ENCODE results near the gene SEMA6A. TPM values are rescaled to one million over a fixed set of nuclear protein-coding genes. Genes with fewer than 3 reads are reported as not detected.

SEMA6A gene
- polyA plus RNA-seq, 1 of the 3 experiments (the other 2 are of a cell fraction) = 0.18 TPM

GRCh38 chr5:116559673-116560164 is 14.9 kb downstream of the SEMA6A start:
- H3K9ac ChIP-seq = no peak overlapping the region
- TF ChIP-seq GATA2 (CRISPR knock-in tag; IDR thresholded peaks at IDR 0.05) = no peak
- TF ChIP-seq RXRA (IDR thresholded peaks at IDR 0.05; ENCODE audit: borderline replicate concordance, low read depth) = no peak
- TF ChIP-seq TEAD4 (IDR thresholded peaks at IDR 0.05; ENCODE audit: borderline replicate concordance, insufficient read depth) = no peak
- TF ChIP-seq PBX3 (IDR thresholded peaks at IDR 0.05) = no peak
- TF ChIP-seq, protein P1, sequence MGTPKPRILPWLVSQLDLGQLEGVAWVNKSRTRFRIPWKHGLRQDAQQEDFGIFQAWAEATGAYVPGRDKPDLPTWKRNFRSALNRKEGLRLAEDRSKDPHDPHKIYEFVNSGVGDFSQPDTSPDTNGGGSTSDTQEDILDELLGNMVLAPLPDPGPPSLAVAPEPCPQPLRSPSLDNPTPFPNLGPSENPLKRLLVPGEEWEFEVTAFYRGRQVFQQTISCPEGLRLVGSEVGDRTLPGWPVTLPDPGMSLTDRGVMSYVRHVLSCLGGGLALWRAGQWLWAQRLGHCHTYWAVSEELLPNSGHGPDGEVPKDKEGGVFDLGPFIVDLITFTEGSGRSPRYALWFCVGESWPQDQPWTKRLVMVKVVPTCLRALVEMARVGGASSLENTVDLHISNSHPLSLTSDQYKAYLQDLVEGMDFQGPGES (IDR thresholded peaks at IDR 0.05; ENCODE audit: low read depth, low read length) = no peak
- no peak for TF ChIP-seq USF2 (IDR thresholded peaks at IDR 0.05; ENCODE audit: borderline replicate concordance, low read depth, low read length)
- no peak for TF ChIP-seq CHD2 (IDR thresholded peaks at IDR 0.05; ENCODE audit: low read length, partially characterized antibody)
- no peak for TF ChIP-seq CTCF (IDR thresholded peaks at IDR 0.05)
- no peak for TF ChIP-seq ELF1 (IDR thresholded peaks at IDR 0.05)
- TF ChIP-seq EZH2phosphoT487 (IDR thresholded peaks at IDR 0.05; ENCODE audit: borderline replicate concordance, low read depth) = no peak
- no peak for TF ChIP-seq JUND (IDR thresholded peaks at IDR 0.05)
- TF ChIP-seq, protein P2, sequence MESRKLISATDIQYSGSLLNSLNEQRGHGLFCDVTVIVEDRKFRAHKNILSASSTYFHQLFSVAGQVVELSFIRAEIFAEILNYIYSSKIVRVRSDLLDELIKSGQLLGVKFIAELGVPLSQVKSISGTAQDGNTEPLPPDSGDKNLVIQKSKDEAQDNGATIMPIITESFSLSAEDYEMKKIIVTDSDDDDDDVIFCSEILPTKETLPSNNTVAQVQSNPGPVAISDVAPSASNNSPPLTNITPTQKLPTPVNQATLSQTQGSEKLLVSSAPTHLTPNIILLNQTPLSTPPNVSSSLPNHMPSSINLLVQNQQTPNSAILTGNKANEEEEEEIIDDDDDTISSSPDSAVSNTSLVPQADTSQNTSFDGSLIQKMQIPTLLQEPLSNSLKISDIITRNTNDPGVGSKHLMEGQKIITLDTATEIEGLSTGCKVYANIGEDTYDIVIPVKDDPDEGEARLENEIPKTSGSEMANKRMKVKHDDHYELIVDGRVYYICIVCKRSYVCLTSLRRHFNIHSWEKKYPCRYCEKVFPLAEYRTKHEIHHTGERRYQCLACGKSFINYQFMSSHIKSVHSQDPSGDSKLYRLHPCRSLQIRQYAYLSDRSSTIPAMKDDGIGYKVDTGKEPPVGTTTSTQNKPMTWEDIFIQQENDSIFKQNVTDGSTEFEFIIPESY (IDR thresholded peaks at IDR 0.05; ENCODE audit: borderline replicate concordance, low read depth) = no peak
- TF ChIP-seq REST (IDR thresholded peaks at IDR 0.05; ENCODE audit: low read depth, low read length) = no peak
- TF ChIP-seq FOXJ3 (CRISPR knock-in tag; IDR thresholded peaks at IDR 0.05) = no peak
- TF ChIP-seq RAD21 (IDR thresholded peaks at IDR 0.05; ENCODE audit: low read length) = no peak
- TF ChIP-seq POLR2AphosphoS5 (IDR thresholded peaks at IDR 0.05; ENCODE audit: low read depth, low read length) = no peak
- TF ChIP-seq MEF2A (IDR thresholded peaks at IDR 0.05; ENCODE audit: borderline replicate concordance, low read depth) = no peak
- no peak for TF ChIP-seq RCOR1 (IDR thresholded peaks at IDR 0.05; ENCODE audit: low read length)
- no peak for TF ChIP-seq TCF12 (IDR thresholded peaks at IDR 0.05)
- H3K36me3 ChIP-seq (replicated peaks in 1 of 2; ENCODE audit: control insufficient read depth in 1 of 2, insufficient read depth in 2 of 2, low read length in 1 of 2) = no peaks in the 10 kb centered on the region
- no peaks in the 10 kb centered on the region for H3K9me2 ChIP-seq
- no peaks in the 10 kb centered on the region for H3K79me2 ChIP-seq (ENCODE audit: insufficient read depth)
- no peak overlapping the region for H3K4me2 ChIP-seq
- H3K4me3 ChIP-seq (ENCODE audit: low read depth in 2 of 2, low read length in 1 of 2) = no peak overlapping the region
- no peak for DNase-seq
- H3K27me3 ChIP-seq (ENCODE audit: insufficient read depth) = no peaks in the 10 kb centered on the region
- H3K9me3 ChIP-seq = no peaks in the 10 kb centered on the region
- H3K4me1 ChIP-seq (ENCODE audit: control insufficient read depth in 1 of 2, insufficient read depth in 2 of 2, low read depth in 1 of 2, low read length in 1 of 2) = no peaks in the 10 kb centered on the region; a peak in 1 of 4 replicates
- no peaks in the 10 kb centered on the region for H3F3A ChIP-seq (replicated peaks; ENCODE audit: insufficient read depth)
- H3K27ac ChIP-seq (ENCODE audit: low read depth in 2 of 2, low read length in 1 of 2) = no peak overlapping the region
- POLR2A ChIA-PET = no interaction called here
- H4K20me1 ChIP-seq (ENCODE audit: insufficient read depth) = no peaks in the 10 kb centered on the region
- CTCF ChIA-PET = interaction anchor here (1.2 kb wide), 1 partner anchor 11 kb away, joined by 6 read pairs; no protein-coding TSS in a partner anchor
- H2AFZ ChIP-seq (ENCODE audit: low read depth) = no peak overlapping the region
- WGBS (ENCODE audit: low lambda C conversion rate) = 72% methylated on average over 4 of the region's 4 CpGs
